ENCODE results near the gene TOP2B. TPM values are rescaled to one million over a fixed set of nuclear protein-coding genes. Genes with fewer than 3 reads are reported as not detected.

TOP2B gene
- total RNA-seq, 1 experiment from 2014 or later, result 45.3 TPM

- no peak for DNase-seq (ENCODE audit: low spot score)
Measured at GRCh38 chr3:25618028-25618427, 46.7 kb downstream of the TOP2B start.

DNA sequence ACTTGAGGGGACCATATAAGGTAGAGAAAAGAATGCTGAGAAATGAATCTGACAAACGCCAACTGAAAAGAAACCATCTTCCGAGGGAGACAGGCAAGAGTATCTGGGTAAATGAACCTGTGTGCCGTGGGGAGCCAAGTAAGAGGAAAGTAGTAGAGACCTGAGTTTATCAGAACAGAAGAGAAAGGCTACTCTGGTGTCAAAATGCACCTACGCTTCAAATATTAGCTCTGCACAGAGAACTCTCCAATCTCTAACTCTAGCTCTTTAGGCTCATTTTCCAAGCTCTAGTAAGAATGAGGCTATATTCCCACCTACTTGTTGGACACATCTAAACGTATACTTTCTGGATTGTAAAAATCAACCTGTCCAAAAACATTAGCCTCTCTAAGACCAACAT is 53.5 kb downstream of the TOP2B start:
- no peak for DNase-seq (ENCODE audit: low spot score)

DNA sequence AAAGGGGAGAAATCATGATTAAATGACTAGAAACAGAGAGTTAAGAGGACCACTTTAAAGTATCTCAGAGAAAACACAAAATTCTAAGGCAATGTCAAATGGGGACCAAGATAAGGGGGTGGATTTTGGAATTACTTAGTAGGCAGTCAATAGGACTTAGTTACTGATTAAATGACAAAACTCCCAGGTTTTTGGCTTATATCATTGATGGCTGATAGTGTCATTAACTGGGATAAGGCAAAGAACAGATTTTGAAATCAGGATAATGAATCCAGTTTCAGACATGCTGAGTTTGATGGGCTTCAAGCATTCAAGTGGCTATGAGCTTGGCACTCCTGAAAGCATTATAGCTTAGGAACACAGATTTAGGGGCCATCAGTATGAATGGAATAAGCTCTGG is 53.9 kb downstream of the TOP2B start:
- no peak for DNase-seq (ENCODE audit: low spot score)

DNA sequence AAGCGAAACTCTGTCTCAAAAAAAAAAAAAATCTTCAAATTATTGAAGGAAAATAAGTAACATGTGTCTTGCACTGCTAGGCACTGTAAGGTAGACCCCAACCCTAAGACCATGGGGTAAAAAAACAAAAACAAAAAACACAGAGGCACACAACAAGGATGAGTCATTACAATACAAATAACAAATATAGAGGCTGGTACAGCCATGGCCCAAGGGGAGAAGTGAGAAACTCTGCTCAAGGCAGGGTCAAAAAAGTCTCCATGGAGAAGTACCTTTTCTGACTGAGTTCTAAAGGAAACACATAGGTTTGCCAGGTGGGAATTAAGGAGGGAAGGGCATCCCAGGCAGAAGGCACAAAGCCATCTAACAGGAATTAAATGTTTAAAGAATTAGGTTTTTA is 54.5 kb downstream of the TOP2B start:
- DNase-seq (ENCODE audit: low spot score), result no peak

- DNase-seq (ENCODE audit: low spot score), result peak; percentile 64
Measured at GRCh38 chr3:25604107-25604805, 60.5 kb downstream of the TOP2B start.

DNA sequence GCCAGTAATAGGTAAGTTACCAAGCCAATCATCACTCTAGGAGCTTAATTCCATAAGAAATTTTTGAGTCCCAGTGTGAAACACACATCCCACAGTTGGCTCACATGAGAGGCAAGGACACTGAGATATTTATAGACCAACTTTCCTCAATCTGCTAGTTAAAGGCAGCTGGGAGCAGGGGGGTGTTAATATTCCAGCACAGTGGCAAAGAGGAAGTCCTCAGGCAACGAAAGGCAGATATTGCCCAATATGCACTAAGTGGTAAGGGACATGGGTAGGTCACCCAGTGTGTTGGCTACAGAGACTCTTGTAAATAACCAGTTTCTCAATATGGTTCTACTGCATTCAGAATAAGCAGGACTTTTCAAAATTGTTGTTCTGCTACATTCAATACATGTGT is 61.0 kb downstream of the TOP2B start:
- peak; percentile 75 for DNase-seq (ENCODE audit: low spot score)

- DNase-seq (ENCODE audit: low spot score), result no peak
Measured at GRCh38 chr3:25597535-25598101, 67.1 kb downstream of the TOP2B start.

DNA sequence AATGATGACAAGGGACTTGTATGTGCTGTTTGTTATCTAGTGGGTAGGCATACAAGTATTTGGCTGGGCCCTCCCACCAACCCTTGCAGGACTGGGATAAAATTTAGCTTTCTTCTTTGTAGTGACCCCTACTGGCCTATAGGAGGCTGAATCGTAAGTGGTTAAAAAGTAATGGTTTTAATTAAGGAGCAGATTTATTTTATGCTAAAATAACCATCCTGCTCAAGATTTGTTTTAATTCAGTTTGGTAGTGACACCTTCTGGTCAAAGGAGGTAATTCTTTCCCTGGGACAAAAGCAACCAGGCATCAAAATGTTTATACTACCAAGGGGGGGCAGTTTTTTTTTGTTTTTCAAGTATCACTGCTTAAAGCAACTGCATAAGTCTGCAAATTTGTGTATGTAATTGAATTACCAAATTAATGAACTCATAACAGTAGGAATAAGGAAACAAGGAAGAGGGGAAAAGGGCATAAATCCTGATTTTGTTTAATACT is 70.7 kb downstream of the TOP2B start:
- peak; percentile 74 for DNase-seq (ENCODE audit: low spot score)

DNA sequence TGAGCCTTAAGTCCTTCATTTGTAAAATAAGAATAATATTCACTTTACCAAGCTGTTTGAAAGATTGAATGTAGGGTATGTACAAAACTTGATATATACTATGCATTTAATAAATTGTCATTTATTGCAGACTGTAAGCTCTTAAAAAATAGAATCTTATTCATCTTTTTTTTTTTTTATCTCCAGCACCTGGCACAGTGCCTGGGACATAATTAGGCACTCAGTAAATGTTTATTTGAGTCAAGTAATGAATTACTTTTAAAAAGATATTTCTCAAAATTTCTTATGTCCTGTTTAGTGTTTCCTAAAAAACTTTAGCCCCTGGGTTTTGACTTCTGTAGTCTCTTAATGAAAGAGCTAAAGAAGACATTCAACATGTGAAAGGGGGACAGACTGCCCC is 71.7 kb downstream of the TOP2B start:
- DNase-seq (ENCODE audit: low spot score), result no peak

GRCh38 chr3:25592510-25592968 is 72.2 kb downstream of the TOP2B start:
- peak; percentile 69 for DNase-seq (ENCODE audit: low spot score)

GRCh38 chr3:25589783-25590258 is 74.9 kb downstream of the TOP2B start:
- DNase-seq (ENCODE audit: low spot score), result no peak

GRCh38 chr3:25589104-25589782 is 75.5 kb downstream of the TOP2B start:
- no peak for DNase-seq (ENCODE audit: low spot score)

- DNase-seq (ENCODE audit: low spot score), result no peak
Measured at GRCh38 chr3:25588441-25589103, 76.1 kb downstream of the TOP2B start.

DNA sequence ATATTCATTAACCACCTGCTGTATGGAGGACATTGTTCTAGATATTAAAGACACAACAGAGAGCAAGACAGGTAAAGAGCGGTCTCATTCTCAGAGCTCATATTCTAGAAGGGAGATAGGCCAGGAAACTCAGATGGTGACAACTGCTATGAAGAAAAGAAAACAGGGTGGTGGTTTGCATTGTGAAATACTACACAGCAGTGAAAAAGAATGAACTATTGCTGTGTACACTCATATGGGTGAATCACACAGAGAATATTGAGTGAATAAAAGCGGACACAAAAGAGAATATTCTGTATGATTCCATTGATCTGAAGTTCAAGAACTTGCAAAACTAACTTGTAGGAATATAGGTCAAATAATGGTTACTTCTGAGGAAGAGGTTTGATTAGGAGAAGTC is 76.7 kb downstream of the TOP2B start:
- DNase-seq (ENCODE audit: low spot score), result no peak

- DNase-seq (ENCODE audit: low spot score), result no peak
Measured at GRCh38 chr3:25587526-25587925, 77.2 kb downstream of the TOP2B start.

- no peak for DNase-seq (ENCODE audit: low spot score)
Measured at GRCh38 chr3:25587094-25587493, 77.6 kb downstream of the TOP2B start.

DNA sequence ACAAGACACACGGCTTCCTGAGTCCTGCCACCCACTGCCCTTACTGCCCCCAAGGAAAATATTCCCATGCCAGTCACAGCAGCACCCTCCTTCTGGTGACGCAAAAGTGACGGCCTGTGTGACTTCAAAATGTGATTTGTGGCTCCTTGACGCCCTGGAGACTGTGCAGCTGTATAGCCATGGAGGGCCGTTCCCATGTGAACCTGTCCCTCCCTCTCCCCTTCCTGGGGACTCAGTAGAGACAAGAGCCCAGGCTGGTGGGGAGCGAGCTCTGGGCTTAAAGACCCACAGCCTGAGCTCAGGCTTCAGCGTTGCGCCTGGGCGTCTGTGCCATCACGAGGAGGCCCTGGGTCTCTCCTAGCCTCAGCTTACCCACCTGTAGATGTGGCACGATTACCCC is 78.2 kb downstream of the TOP2B start:
- no peak for DNase-seq (ENCODE audit: low spot score)

DNA sequence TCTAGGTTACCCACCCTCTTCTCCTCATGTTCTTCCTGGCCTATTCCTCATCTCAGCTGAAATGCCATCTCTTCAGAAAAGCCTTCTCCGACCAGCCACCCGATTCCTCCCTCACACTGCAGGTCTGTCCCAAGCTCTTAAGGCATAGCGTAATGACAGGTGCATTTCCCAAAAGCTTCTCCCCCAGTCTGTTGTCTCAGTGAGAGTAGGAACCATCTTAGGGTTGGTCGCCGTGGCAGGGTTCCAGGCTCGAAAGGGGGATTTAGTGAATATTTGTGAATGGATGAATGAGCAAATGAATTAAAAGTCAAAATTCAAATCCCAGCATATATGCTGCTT is 78.6 kb downstream of the TOP2B start:
- no peak for DNase-seq (ENCODE audit: low spot score)

- no peak for DNase-seq (ENCODE audit: low spot score)
Measured at GRCh38 chr3:25585361-25586166, 79.1 kb downstream of the TOP2B start.

DNA sequence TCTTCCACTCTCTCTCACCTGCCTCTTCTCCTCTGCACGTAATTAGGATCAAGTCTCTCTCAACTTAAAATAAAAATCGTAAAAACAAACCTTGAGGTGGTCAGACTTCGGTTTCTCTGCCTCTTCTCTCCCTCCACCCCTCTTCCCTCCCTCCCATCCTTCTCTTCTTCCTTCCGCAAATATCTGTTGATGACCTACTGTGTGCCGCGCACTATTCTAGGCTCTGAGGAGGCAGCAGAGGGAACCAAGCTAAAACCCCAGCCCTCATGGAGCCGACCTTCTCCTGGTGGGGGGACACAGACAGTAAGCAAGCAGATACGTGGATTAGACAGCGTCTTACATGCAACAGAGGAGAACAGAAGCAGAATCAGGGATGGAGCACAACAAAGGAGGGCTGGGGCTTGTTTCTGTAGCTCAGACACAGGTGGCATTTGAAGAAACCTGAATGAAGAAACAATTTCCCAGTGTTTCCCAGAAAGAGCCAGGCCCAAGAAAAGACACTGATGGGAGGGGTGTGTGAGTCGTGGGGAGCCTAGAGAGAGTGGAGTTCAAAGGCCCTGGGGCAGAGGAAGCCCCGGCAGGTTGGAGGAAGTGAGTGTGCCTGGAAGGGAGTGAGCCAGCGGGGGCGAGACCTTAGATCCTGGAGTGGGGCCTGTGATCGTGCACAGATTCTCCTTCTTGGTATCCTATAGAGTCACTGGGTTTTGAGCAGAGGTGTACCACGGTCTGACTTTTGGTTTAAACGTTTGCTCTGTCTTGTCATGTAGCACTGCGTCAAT is 80.5 kb downstream of the TOP2B start:
- DNase-seq (ENCODE audit: low spot score), result no peak

- no peak for DNase-seq (ENCODE audit: low spot score)
Measured at GRCh38 chr3:25583343-25583742, 81.4 kb downstream of the TOP2B start.
